Neutrophil (primary cell): ENCODE results near the gene DKK3.

Source experiments
- H3K27ac ChIP-seq: fragments of 200-600 bp; sonication (generic); 2 replicates; pipeline ENCODE4 v1.5.1; 2016; ENCODE audit warnings: mild to moderate bottlenecking, moderate library complexity
- H3K27me3 ChIP-seq: fragments of 200-600 bp; sonication (generic); 2 replicates; pipeline ENCODE4 v1.6.0; 2016; ENCODE audit warnings: mild to moderate bottlenecking
- H3K36me3 ChIP-seq: fragments of 200-600 bp; sonication (generic); 2 replicates; pipeline ENCODE4 v1.5.1; 2017
- H3K4me1 ChIP-seq, 2 experiments: fragments of 200-600 bp in 1 of 2; sonication (generic) in 1 of 2; 1 replicate in 1 of 2; 2 replicates in 1 of 2; pipeline versions ENCODE4 v1.5.1 to v1.6.1; 2013 to 2016; ENCODE audit warnings: low read depth in 1 of 2, low read length in 1 of 2, mild to moderate bottlenecking in 1 of 2, moderate library complexity in 1 of 2; ENCODE audit not compliant: control insufficient read depth in 1 of 2, insufficient read depth in 1 of 2
- H3K4me3 ChIP-seq, 2 experiments: fragments of 200-600 bp in 1 of 2; sonication (generic) in 1 of 2; 1 replicate in 1 of 2; 2 replicates in 1 of 2; pipeline ENCODE4 v1.5.1; 2013 to 2016; ENCODE audit warnings: low read depth in 1 of 2, low read length in 1 of 2, mild to moderate bottlenecking in 1 of 2, moderate library complexity in 1 of 2
- H3K9me3 ChIP-seq: fragments of 200-600 bp; sonication (generic); 2 replicates; pipeline ENCODE4 v1.5.1; 2016
- CTCF ChIP-seq: fragments of 200-600 bp; sonication (generic); IDR thresholded peaks from 2 replicates; pipeline ENCODE4 v1.5.1; 2016; ENCODE audit warnings: antibody characterized with exemption

The DKK3 gene

DNA sequence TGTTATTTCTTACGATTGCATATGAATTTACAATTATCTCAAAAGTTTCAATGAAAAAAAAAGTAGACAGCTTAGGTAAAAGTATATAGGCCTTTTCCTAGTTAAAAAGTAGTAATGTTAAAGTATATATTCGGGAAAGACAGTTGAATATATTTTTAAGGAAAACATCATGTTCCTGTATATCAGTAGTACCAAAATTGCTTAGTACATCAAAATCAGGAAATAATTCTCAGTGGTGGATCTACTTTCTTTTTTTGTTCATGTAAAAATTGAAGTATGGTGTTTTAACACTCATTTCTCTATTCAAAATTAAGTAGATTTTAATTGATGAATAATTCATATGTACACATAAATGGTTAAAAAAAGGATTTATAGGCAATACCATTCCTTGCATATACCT, 92.8 kb downstream of the DKK3 start:
- Histone ChIP-seq H3K27me3 (no peaks in the 10 kb centered on the region), H3K4me1 (no peaks in the 10 kb centered on the region), H3K9me3 (no peaks in the 10 kb centered on the region), H3K27ac (no peak overlapping the region), H3K36me3 (peaks cover 8% of the 10 kb centered on the region), H3K4me3 (no peak overlapping the region)
- TF ChIP-seq CTCF: no peak

- Histone ChIP-seq H3K27ac (no peak overlapping the region), H3K9me3 (no peaks in the 10 kb centered on the region), H3K27me3 (no peaks in the 10 kb centered on the region), H3K36me3 (peaks cover 11% of the 10 kb centered on the region), H3K4me1 (no peaks in the 10 kb centered on the region), H3K4me3 (no peak overlapping the region)
- TF ChIP-seq CTCF: no peak
Observed at GRCh38 chr11:11913395-11913794, 95.0 kb downstream of the DKK3 start.
